HEK293 (cell line): ENCODE measurements around the gene DSE.
"Not testable (repeated sequence)": the region's sequence is repeated elsewhere in the genome, so short reads cannot be mapped to it uniquely, and the experiment has no call there.

Experiments
- CTCF ChIA-PET: fragments of 350-600 bp; formaldehyde crosslinking; extraction: SDS; loops from one replicate; lab custom pipeline; 2021; ENCODE audit warnings: antibody characterized with exemption; lab: Yijun Ruan, JAX
- POLR2A ChIA-PET: fragments of 300-600 bp; formaldehyde crosslinking; extraction: SDS; loops from one replicate; lab custom pipeline; 2020; ENCODE audit warnings: antibody characterized with exemption, inconsistent platforms; lab: Yijun Ruan, JAX
- H3K27ac ChIP-seq: fragments of 200-500 bp; sonication (Bioruptor generic); 2 replicates; pipeline ENCODE4 v1.5.1; 2014; ENCODE audit warnings: low read depth, low read length, control low read depth, inconsistent platforms; ENCODE audit errors: extremely low read depth
- H3K36me3 ChIP-seq, 2 experiments: fragments of 200-500 bp in 1 of 2; sonication (Bioruptor generic) in 1 of 2; 1 replicate in 1 of 2; 2 replicates in 1 of 2; pipeline ENCODE4 v1.5.1; 2014 to 2017; ENCODE audit warnings: inconsistent platforms in 2 of 2, low read length in 2 of 2; ENCODE audit not compliant: control insufficient read depth in 2 of 2, insufficient read depth in 1 of 2
- H3K4me1 ChIP-seq: fragments of 200-500 bp; sonication (Bioruptor generic); 2 replicates; pipeline ENCODE4 v1.5.1; 2014; ENCODE audit warnings: mild to moderate bottlenecking, low read length, inconsistent platforms; ENCODE audit not compliant: control insufficient read depth, insufficient read depth
- H3K4me3 ChIP-seq: 2 replicates; pipeline ENCODE4 v1.5.1; 2011; ENCODE audit warnings: low read depth, mild to moderate bottlenecking, control low read depth, low read length, moderate library complexity
- H3K9me3 ChIP-seq: fragments of 200-500 bp; sonication (Bioruptor generic); 2 replicates; pipeline ENCODE4 v1.5.1; 2014; ENCODE audit warnings: low read depth, low read length, inconsistent platforms; ENCODE audit not compliant: control insufficient read depth, insufficient read depth
- GLIS2 ChIP-seq: fragments of 450-650 bp; formaldehyde crosslinking; IDR thresholded peaks from 2 replicates; pipeline ENCODE4 v1.5.1; 2016; ENCODE audit warnings: missing biosample characterization, missing genetic modification characterization
- KLF1 ChIP-seq: fragments of 450-650 bp; formaldehyde crosslinking; IDR thresholded peaks from 2 replicates; pipeline ENCODE4 v1.5.1; 2016; ENCODE audit warnings: missing biosample characterization, missing genetic modification characterization
- OSR2 ChIP-seq: fragments of 450-650 bp; formaldehyde crosslinking; IDR thresholded peaks from 2 replicates; pipeline ENCODE4 v1.5.1; 2016; ENCODE audit warnings: missing biosample characterization, missing genetic modification characterization
- PRDM10 ChIP-seq: fragments of 450-650 bp; formaldehyde crosslinking; IDR thresholded peaks from 2 replicates; pipeline ENCODE4 v1.5.1; 2016; ENCODE audit warnings: missing biosample characterization, missing genetic modification characterization
- ZBTB7A ChIP-seq: fragments of 450-650 bp; formaldehyde crosslinking; IDR thresholded peaks from 2 replicates; pipeline ENCODE4 v1.5.1; 2016; ENCODE audit warnings: low read depth, missing biosample characterization, missing genetic modification characterization
- ZNF114 ChIP-seq: fragments of 450-650 bp; formaldehyde crosslinking; IDR thresholded peaks from 2 replicates; pipeline ENCODE4 v1.5.0; 2017; ENCODE audit warnings: missing biosample characterization, missing genetic modification characterization
- ZNF132 ChIP-seq: fragments of 450-650 bp; formaldehyde crosslinking; IDR thresholded peaks from 2 replicates; pipeline ENCODE4 v1.5.1; 2017; ENCODE audit warnings: missing biosample characterization, missing genetic modification characterization, borderline replicate concordance
- ZNF146 ChIP-seq: fragments of 450-650 bp; formaldehyde crosslinking; IDR thresholded peaks from 2 replicates; pipeline ENCODE4 v1.5.1; 2016; ENCODE audit warnings: missing biosample characterization, missing genetic modification characterization
- ZNF155 ChIP-seq: fragments of 450-650 bp; formaldehyde crosslinking; IDR thresholded peaks from 2 replicates; pipeline ENCODE4 v1.5.1; 2016; ENCODE audit warnings: missing biosample characterization, missing genetic modification characterization
- ZNF175 ChIP-seq: fragments of 450-650 bp; formaldehyde crosslinking; IDR thresholded peaks from 2 replicates; pipeline ENCODE4 v1.5.1; 2016; ENCODE audit warnings: missing biosample characterization, missing genetic modification characterization
- ZNF19 ChIP-seq: fragments of 450-650 bp; formaldehyde crosslinking; IDR thresholded peaks from 2 replicates; pipeline ENCODE4; 2016; ENCODE audit warnings: missing biosample characterization, missing genetic modification characterization, low read depth
- ZNF248 ChIP-seq: fragments of 450-650 bp; formaldehyde crosslinking; IDR thresholded peaks from 2 replicates; pipeline ENCODE4 v1.5.1; 2017; ENCODE audit warnings: missing biosample characterization, missing genetic modification characterization
- ZNF341 ChIP-seq: fragments of 450-650 bp; formaldehyde crosslinking; IDR thresholded peaks from 2 replicates; pipeline ENCODE4; 2016; ENCODE audit warnings: low read depth, missing biosample characterization, missing genetic modification characterization
- ZNF350 ChIP-seq: fragments of 450-650 bp; formaldehyde crosslinking; IDR thresholded peaks from 2 replicates; pipeline ENCODE4 v1.5.0; 2017; ENCODE audit warnings: missing biosample characterization, mild to moderate bottlenecking, missing genetic modification characterization
- ZNF394 ChIP-seq: fragments of 450-650 bp; formaldehyde crosslinking; IDR thresholded peaks from 2 replicates; pipeline ENCODE4 v1.5.1; 2016; ENCODE audit warnings: missing biosample characterization, missing genetic modification characterization, mild to moderate bottlenecking, moderate library complexity, borderline replicate concordance
- ZNF423 ChIP-seq: fragments of 450-650 bp; formaldehyde crosslinking; IDR thresholded peaks from 2 replicates; pipeline ENCODE4 v1.5.1; 2016; ENCODE audit warnings: missing biosample characterization, missing genetic modification characterization
- ZNF544 ChIP-seq: fragments of 450-650 bp; formaldehyde crosslinking; IDR thresholded peaks from 2 replicates; pipeline ENCODE4 v1.5.0; 2017; ENCODE audit warnings: missing biosample characterization, missing genetic modification characterization
- ZNF548 ChIP-seq: fragments of 450-650 bp; formaldehyde crosslinking; IDR thresholded peaks from 2 replicates; pipeline ENCODE4 v1.5.1; 2016; ENCODE audit warnings: missing biosample characterization, missing genetic modification characterization
- ZNF76 ChIP-seq: fragments of 450-650 bp; formaldehyde crosslinking; IDR thresholded peaks from 2 replicates; pipeline ENCODE4; 2016; ENCODE audit warnings: low read depth, missing biosample characterization, missing genetic modification characterization, borderline replicate concordance
- ZNF837 ChIP-seq: fragments of 450-650 bp; formaldehyde crosslinking; IDR thresholded peaks from 2 replicates; pipeline ENCODE4 v1.5.1; 2016; ENCODE audit warnings: missing biosample characterization, missing genetic modification characterization
- ZNF843 ChIP-seq: fragments of 450-650 bp; formaldehyde crosslinking; IDR thresholded peaks from 2 replicates; pipeline ENCODE4 v1.5.1; 2016; ENCODE audit warnings: missing biosample characterization, missing genetic modification characterization

DSE gene

GRCh38 chr6:116332096-116332495 lies 38.7 kb upstream of the DSE start (continued):
- TF ChIP-seq GLIS2 (tag by site-specific recombination) (no peak), ZBTB7A (no peak), ZNF548 (no peak), ZNF394 (tag by site-specific recombination) (no peak), ZNF175 (no peak), ZNF155 (tag by site-specific recombination) (no peak)

GRCh38 chr6:116334638-116335409 lies 35.9 kb upstream of the DSE start:
- H3K4me1 ChIP-seq: not testable (repeated sequence)
- TF ChIP-seq ZNF146 (tag by site-specific recombination): peak; percentile 84
- TF ChIP-seq, all 188 proteins: peak for 1; not testable (repeated sequence) for 187
- H3K27ac ChIP-seq, H3K9me3 ChIP-seq, POLR2A ChIA-PET, H3K4me3 ChIP-seq, CTCF ChIA-PET, H3K36me3 ChIP-seq: not testable (repeated sequence)

GRCh38 chr6:116335612-116336215 lies 35.0 kb upstream of the DSE start:
- CTCF ChIA-PET: no interaction called here

More at GRCh38 chr6:116335612-116336215, 35.0 kb upstream of the DSE start:
- Histone ChIP-seq H3K4me3 (no peak overlapping the region), H3K36me3 (no peaks in the 10 kb centered on the region), H3K4me1 (no peaks in the 10 kb centered on the region), H3K9me3 (no peaks in the 10 kb centered on the region), H3K27ac (no peak overlapping the region)
- TF ChIP-seq ZNF423 (tag by site-specific recombination) (no peak), ZNF114 (tag by site-specific recombination) (no peak), KLF1 (tag by site-specific recombination) (no peak), ZNF132 (tag by site-specific recombination) (no peak), OSR2 (no peak), ZNF843 (tag by site-specific recombination) (no peak), ZNF248 (tag by site-specific recombination) (no peak), PRDM10 (tag by site-specific recombination) (no peak), ZNF19 (no peak), ZNF350 (tag by site-specific recombination) (no peak), ZNF341 (tag by site-specific recombination) (no peak), ZNF76 (tag by site-specific recombination) (no peak), ZNF837 (tag by site-specific recombination) (no peak), ZNF544 (no peak)
- POLR2A ChIA-PET: no interaction called here
